Adrenal gland (tissue), 12 donors: ENCODE measurements around the gene TRAK2. TPM values are rescaled to one million over a fixed set of nuclear protein-coding genes. Genes with fewer than 3 reads are reported as not detected.
"Not testable (repeated sequence)": the region's sequence is repeated elsewhere in the genome, so short reads cannot be mapped to it uniquely, and the experiment has no call there.

Experiments
- DNase-seq, 7 donors: peaks; one replicate each; pipeline ENCODE4 v3.0.0-alpha.2; 2019 to 2020
- H3K27ac ChIP-seq, 5 donors: fragments of 200-600 bp; sonication (generic) in 4 of 5; 1 replicate in 3 of 5; 2 replicates in 2 of 5; pipeline versions ENCODE4 v1.5.1 to v1.8.0; 2016 to 2020; ENCODE audit warnings: mild to moderate bottlenecking in 1 of 5
- H3K27me3 ChIP-seq: fragments of 200-600 bp; 2 replicates; pipeline ENCODE4 v1.8.0; 2021
- H3K36me3 ChIP-seq, 2 donors: fragments of 200-600 bp; replicated peaks in 1 of 2; 1 replicate in 1 of 2; 2 replicates in 1 of 2; pipeline versions ENCODE4 v1.5.1 to v1.8.0; 2018 to 2022
- H3K4me1 ChIP-seq, 2 donors: fragments of 200-600 bp; replicated peaks in 1 of 2; 1 replicate in 1 of 2; 2 replicates in 1 of 2; pipeline versions ENCODE4 v1.5.1 to v1.8.0; 2018 to 2021
- H3K4me3 ChIP-seq, 4 donors: fragments of 200-600 bp; sonication (generic) in 3 of 4; one replicate each; pipeline ENCODE4 v1.5.1; 2016 to 2018
- H3K9me3 ChIP-seq, 3 donors: fragments of 200-600 bp; sonication (generic) in 1 of 3; replicated peaks in 1 of 3; 1 replicate in 2 of 3; 2 replicates in 1 of 3; pipeline versions ENCODE4 v1.5.1 to v1.8.0; 2016 to 2021
- POLR2A ChIP-seq, 2 donors: fragments of 450-650 bp; IDR thresholded peaks; one replicate each; pipeline ENCODE4 v1.6.1; 2017; ENCODE audit warnings: antibody characterized with exemption in 2 of 2, mild to moderate bottlenecking in 2 of 2, moderate library complexity in 1 of 2
- WGBS, 4 donors: extraction: QIAGEN DNeasy Blood & Tissue Kit in 2 of 4; methylation state at CpG; one replicate each; pipeline versions ENCODE4 v1.1.5 to v1.1.7; 2013 to 2017; 5-methylcytosine and 5-hydroxymethylcytosine counted together
- intact Hi-C, 2 donors: fragments of 100-400 bp; cut with DNase I; formaldehyde crosslinking; loops; one replicate each; pipeline versions ENCODE4 v1.14.1 to v1.15.0; 2022 to 2023
- polyA plus RNA-seq, 3 donors: library from polyadenylated mRNA; stranded (reverse); fragments of 200-250 nt in 2 of 3; fragments of 350-450 nt in 1 of 3; fragmentation: Illumina TruSeq in 1 of 3; extraction: RNeasy Lipid Tissue Mini Kit (QIAGEN cat#74804) in 1 of 3; gene quantifications; one replicate each; pipeline ENCODE4 v1.2.3, GENCODE V29; 2013 to 2014
- total RNA-seq, 9 donors: library from RNA; depleted of rRNA in 4 of 9; stranded (reverse); fragments of >200 nt in 4 of 9; fragments of 120-200 nt in 1 of 9; fragmentation: NEBNext Ultra II Directional in 1 of 9; extraction: Animal tissue kit (Norgen Biotek cat#: 25700) in 1 of 9; gene quantifications; one replicate each; pipeline versions ENCODE4 v1.1.0 to v1.2.4, GENCODE V29; 2013 to 2023
- TF ChIP-seq, protein P1 (sequence below), 6 experiments: fragments of 450-650 bp in 4 of 6; fragments of 200-600 bp in 2 of 6; sonication (generic) in 1 of 6; IDR thresholded peaks; 1 replicate in 5 of 6; 2 replicates in 1 of 6; pipeline versions ENCODE4 v1.5.1 to v1.8.0; 2016 to 2021; ENCODE audit warnings: antibody characterized with exemption in 6 of 6, mild to moderate bottlenecking in 2 of 6, moderate library complexity in 1 of 6
- donor health status: healthy with polysubstance abuse.
- donor health status: Bipolar disorder and iron deficiency.
- donor health status: DM: yes; HTN: yes; CAD: no.
- donor health status: DM: no; HTN: no; CAD: no.
- donor health status: DM: no; HTN: no; CAD: no.
- donor health status: DM: yes; HTN: yes; CAD: no.

Gene TRAK2
- total and polyA plus RNA-seq, 12 donors = 17.6 to 66.9 (median 41.6) TPM

GRCh38 chr2:201441409-201441808 is 9.8 kb downstream of the TRAK2 start:
- Histone ChIP-seq H3K27me3 (no peaks in the 10 kb centered on the region), H3K4me1 (peaks cover 14 to 28% of the 10 kb centered on the region in 2 donors), H3K27ac (no peak overlapping the region), H3K4me3 (no peak overlapping the region), H3K9me3 (no peaks in the 10 kb centered on the region), H3K36me3 (no peaks in the 10 kb centered on the region)
- no peak for TF ChIP-seq POLR2A (IDR thresholded peaks at IDR 0.05)
- TF ChIP-seq, protein P1, sequence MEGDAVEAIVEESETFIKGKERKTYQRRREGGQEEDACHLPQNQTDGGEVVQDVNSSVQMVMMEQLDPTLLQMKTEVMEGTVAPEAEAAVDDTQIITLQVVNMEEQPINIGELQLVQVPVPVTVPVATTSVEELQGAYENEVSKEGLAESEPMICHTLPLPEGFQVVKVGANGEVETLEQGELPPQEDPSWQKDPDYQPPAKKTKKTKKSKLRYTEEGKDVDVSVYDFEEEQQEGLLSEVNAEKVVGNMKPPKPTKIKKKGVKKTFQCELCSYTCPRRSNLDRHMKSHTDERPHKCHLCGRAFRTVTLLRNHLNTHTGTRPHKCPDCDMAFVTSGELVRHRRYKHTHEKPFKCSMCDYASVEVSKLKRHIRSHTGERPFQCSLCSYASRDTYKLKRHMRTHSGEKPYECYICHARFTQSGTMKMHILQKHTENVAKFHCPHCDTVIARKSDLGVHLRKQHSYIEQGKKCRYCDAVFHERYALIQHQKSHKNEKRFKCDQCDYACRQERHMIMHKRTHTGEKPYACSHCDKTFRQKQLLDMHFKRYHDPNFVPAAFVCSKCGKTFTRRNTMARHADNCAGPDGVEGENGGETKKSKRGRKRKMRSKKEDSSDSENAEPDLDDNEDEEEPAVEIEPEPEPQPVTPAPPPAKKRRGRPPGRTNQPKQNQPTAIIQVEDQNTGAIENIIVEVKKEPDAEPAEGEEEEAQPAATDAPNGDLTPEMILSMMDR (IDR thresholded peaks at IDR 0.05) = no peak
- WGBS, 4 donors = 78 to 96% (median 89%) methylated on average over 7 of the region's 7 CpGs
- no peak for DNase-seq
- intact Hi-C loops = no loop called here

DNA sequence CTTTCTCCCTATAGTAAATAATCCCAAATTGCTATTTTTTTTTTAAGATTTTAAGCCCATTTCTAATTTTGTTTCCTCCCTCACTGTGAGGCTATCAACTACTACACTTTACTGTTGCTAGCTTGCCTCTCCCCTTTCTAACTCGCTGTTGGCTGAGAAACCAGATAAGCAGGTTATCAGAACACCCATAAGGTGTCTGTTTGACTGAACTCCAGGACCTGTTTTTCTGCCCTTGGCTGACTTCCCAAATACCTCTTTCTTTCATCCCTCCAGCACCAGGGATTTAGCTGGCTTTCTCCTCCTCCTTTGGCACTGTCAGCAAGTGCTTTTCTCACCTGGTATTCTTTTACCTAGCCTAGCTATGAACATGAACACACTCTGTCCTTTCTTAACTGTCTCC is 11.1 kb downstream of the TRAK2 start:
- Histone ChIP-seq H3K4me1 (peaks cover 9 to 17% of the 10 kb centered on the region in 2 donors), H3K27me3 (no peaks in the 10 kb centered on the region), H3K4me3 (no peak overlapping the region), H3K9me3 (no peaks in the 10 kb centered on the region), H3K27ac (no peak overlapping the region), H3K36me3 (no peaks in the 10 kb centered on the region)
- no peak for TF ChIP-seq POLR2A (IDR thresholded peaks at IDR 0.05)
- TF ChIP-seq, protein P1 (IDR thresholded peaks at IDR 0.05) = no peak
- 26 to 40% (median 36%) methylated on average over 1 of the region's 1 CpG for WGBS, 4 donors
- DNase-seq = no peak
- intact Hi-C loops = no loop called here

- H3K9me3 ChIP-seq, H3K36me3 ChIP-seq, intact Hi-C loops, DNase-seq, H3K27ac ChIP-seq, H3K27me3 ChIP-seq, H3K4me3 ChIP-seq: not testable (repeated sequence)
- H3K4me1 ChIP-seq = peaks cover 8 to 16% of the 10 kb centered on the region in 2 donors
- 84 to 99% (median 93%) methylated on average over 1 to 2 of the region's 3 CpGs for WGBS, 4 donors
Observed at GRCh38 chr2:201439336-201439922, 11.8 kb downstream of the TRAK2 start.

GRCh38 chr2:201436141-201436540 is 15.1 kb downstream of the TRAK2 start:
- DNase-seq = no peak

More at GRCh38 chr2:201436141-201436540, 15.1 kb downstream of the TRAK2 start:
- Histone ChIP-seq H3K36me3 (no peaks in the 10 kb centered on the region), H3K9me3 (no peaks in the 10 kb centered on the region), H3K27me3 (no peaks in the 10 kb centered on the region), H3K27ac (no peak overlapping the region), H3K4me1 (peaks cover 37 to 42% of the 10 kb centered on the region in 2 donors), H3K4me3 (no peak overlapping the region)
- 95 to 99% (median 96%) methylated on average over 2 of the region's 2 CpGs for WGBS, 4 donors
- intact Hi-C loops = no loop called here
- TF ChIP-seq, protein P1 (IDR thresholded peaks at IDR 0.05) = no peak
- TF ChIP-seq POLR2A (IDR thresholded peaks at IDR 0.05) = no peak
